Activated CD4-positive, alpha-beta T cell treated with anti-CD3 and anti-CD28 coated beads, Interleukin-2, amount 50 U/mL, for 4 hours (primary cell): ENCODE data around the gene REV3L.

Experiments used
- DNase-seq, 2 experiments: peaks; one replicate each; pipeline ENCODE4 v3.0.0-alpha.2; 2020

Gene REV3L

DNA sequence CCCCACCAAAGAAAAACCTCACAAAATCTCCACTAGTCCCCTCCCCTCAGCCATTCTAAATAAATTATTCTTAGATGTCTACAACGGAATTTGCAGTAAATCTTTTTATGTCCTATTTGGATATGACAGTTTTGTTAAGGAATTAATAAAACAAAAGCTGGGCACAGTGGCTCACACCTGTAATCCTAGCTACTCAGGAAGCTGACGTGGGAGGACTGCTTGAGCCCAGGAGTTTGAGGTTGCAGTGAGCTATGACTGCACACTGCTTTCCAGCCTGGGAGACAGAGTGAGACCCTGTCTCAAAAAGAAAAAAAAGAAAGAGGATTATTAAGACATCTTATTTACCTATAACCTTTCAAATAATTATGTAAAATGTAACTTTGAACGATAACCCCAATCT is 230.3 kb downstream of the REV3L start:
- no peak for DNase-seq

- DNase-seq, result no peak
These were observed 232.1 kb downstream of the REV3L start for GRCh38 chr6:111250791-111251354.
